NT2/D1 (cell line): ENCODE data around the gene ITGB4.
"Not testable (repeated sequence)": the region's sequence is repeated elsewhere in the genome, so short reads cannot be mapped to it uniquely, and the experiment has no call there.

Source experiments
- YY1 ChIP-seq: IDR thresholded peaks from 2 replicates; pipeline ENCODE4 v1.6.1; 2011; ENCODE audit not compliant: insufficient read length, insufficient read depth
- ZNF274 ChIP-seq: IDR thresholded peaks from 2 replicates; pipeline ENCODE4 v1.6.1; 2011; ENCODE audit warnings: mild to moderate bottlenecking, low read depth, low read length

DNA sequence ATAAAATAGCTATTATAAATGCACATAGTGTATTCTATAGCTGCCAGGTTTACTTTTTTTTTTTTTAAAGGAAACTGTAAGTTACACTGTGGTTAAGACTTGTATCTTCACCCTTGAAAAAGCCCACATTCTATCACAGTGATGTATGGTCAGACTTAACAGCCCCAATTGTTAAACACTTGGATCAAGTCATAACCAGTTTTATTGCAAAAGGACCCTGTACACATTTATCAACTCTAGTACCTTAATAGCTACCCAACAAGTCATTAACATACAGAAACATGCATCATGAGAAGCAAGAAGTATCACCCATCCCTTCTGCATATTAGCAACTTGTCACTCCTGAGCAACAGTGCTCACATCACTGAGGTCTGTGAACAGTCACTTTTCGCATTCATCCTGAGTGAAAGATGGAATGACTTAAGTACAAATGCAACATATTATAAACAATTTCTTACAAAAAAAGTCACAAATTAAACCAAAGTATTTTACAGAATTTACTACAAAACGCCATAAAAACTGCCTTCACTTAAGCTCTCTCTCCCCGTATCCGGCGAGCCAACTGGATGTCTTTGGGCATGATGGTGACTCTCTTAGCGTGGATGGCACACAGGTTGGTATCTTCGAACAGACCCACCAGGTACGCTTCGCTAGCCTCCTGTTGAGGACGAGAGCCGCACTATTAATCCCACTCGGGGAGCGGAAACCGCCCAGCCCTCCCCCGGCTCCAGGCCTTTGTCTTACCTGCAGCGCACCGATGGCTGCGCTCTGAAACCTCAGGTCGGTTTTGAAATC is 57.0 kb downstream of the ITGB4 start:
- not testable (repeated sequence) for TF ChIP-seq ZNF274, YY1
